Activated naive CD4-positive, alpha-beta T cell treated with anti-CD3 and anti-CD28 coated beads for 36 hours (primary cell): ENCODE results near the gene MINDY3. TPM values are rescaled to one million over a fixed set of nuclear protein-coding genes. Genes with fewer than 3 reads are reported as not detected.

Experiments used
- CTCF ChIA-PET: fragments of 350-600 bp; sonication (Branson Sonifier 250); formaldehyde crosslinking; loops from one replicate; lab custom pipeline; 2021; ENCODE audit warnings: antibody characterized with exemption; lab: Charles Lee
- DNase-seq: peaks from one replicate; pipeline ENCODE4 v3.0.0-alpha.2; 2020
- H3K27ac Mint-ChIP-seq: one replicate; pipeline ENCODE4 v1.8.0; 2021; ENCODE audit warnings: mild to moderate bottlenecking, mixed read lengths
- H3K27me3 Mint-ChIP-seq: one replicate; pipeline ENCODE4 v1.8.0; 2021; ENCODE audit warnings: low read depth, mixed read lengths
- H3K36me3 Mint-ChIP-seq: one replicate; pipeline ENCODE4 v1.8.0; 2021; ENCODE audit warnings: low read depth, mixed read lengths
- H3K4me1 Mint-ChIP-seq: one replicate; pipeline ENCODE4 v1.8.0; 2021; ENCODE audit warnings: low read depth, mixed read lengths
- H3K4me3 Mint-ChIP-seq: one replicate; pipeline ENCODE4 v1.8.0; 2021; ENCODE audit warnings: mild to moderate bottlenecking, moderate library complexity, mixed read lengths
- H3K9me3 Mint-ChIP-seq: one replicate; pipeline ENCODE4 v1.8.0; 2021; ENCODE audit warnings: mixed read lengths
- intact Hi-C: fragments of 100-400 bp; cut with micrococcal nuclease; formaldehyde crosslinking; loops from one replicate; pipeline ENCODE4 v1.15.1; 2023
- total RNA-seq, 2 experiments: library from RNA; stranded (reverse); gene quantifications; one replicate each; pipeline ENCODE4 v1.2.3, GENCODE V29; 2021

The MINDY3 gene
- total RNA-seq, 2 experiments from 2014 or later = 9.0 to 12.0 TPM

GRCh38 chr10:15821046-15821683 lies 39.1 kb downstream of the MINDY3 start:
- no peaks in the 10 kb centered on the region for H3K9me3 Mint-ChIP-seq
- H3K36me3 Mint-ChIP-seq = peaks cover 26% of the 10 kb centered on the region
- no peak overlapping the region for H3K4me3 Mint-ChIP-seq
- CTCF ChIA-PET = no interaction called here
- no peaks in the 10 kb centered on the region for H3K27me3 Mint-ChIP-seq
- no peak overlapping the region for H3K27ac Mint-ChIP-seq
- no peaks in the 10 kb centered on the region for H3K4me1 Mint-ChIP-seq
- intact Hi-C loops = no loop called here
- DNase-seq = no peak

- H3K4me3 Mint-ChIP-seq = no peak overlapping the region
- H3K27ac Mint-ChIP-seq = no peak overlapping the region
- no peak for DNase-seq
- no peaks in the 10 kb centered on the region for H3K9me3 Mint-ChIP-seq
- no peaks in the 10 kb centered on the region for H3K27me3 Mint-ChIP-seq
- CTCF ChIA-PET = no interaction called here
- H3K4me1 Mint-ChIP-seq = no peaks in the 10 kb centered on the region
- H3K36me3 Mint-ChIP-seq = peaks cover 30% of the 10 kb centered on the region
- intact Hi-C loops = no loop called here
Measured at GRCh38 chr10:15817409-15818046, 42.8 kb downstream of the MINDY3 start.

- intact Hi-C loops = no loop called here
- H3K4me1 Mint-ChIP-seq = no peaks in the 10 kb centered on the region
- CTCF ChIA-PET = interaction anchor here (0.6 to 1.2 kb wide), 3 partner anchors 9 to 80 kb away, joined by 3 to 5 read pairs (median 3); no protein-coding TSS in a partner anchor
- H3K27me3 Mint-ChIP-seq = no peaks in the 10 kb centered on the region
- no peak for DNase-seq
- no peak overlapping the region for H3K27ac Mint-ChIP-seq
- H3K4me3 Mint-ChIP-seq = no peak overlapping the region
- H3K36me3 Mint-ChIP-seq = peaks cover 29% of the 10 kb centered on the region
- H3K9me3 Mint-ChIP-seq = no peaks in the 10 kb centered on the region
Measured at GRCh38 chr10:15815242-15815885, 44.9 kb downstream of the MINDY3 start.

GRCh38 chr10:15814565-15814964 lies 45.7 kb downstream of the MINDY3 start:
- H3K27ac Mint-ChIP-seq = no peak overlapping the region
- no peaks in the 10 kb centered on the region for H3K9me3 Mint-ChIP-seq
- no peak overlapping the region for H3K4me3 Mint-ChIP-seq
- CTCF ChIA-PET = no interaction called here
- H3K4me1 Mint-ChIP-seq = no peaks in the 10 kb centered on the region
- intact Hi-C loops = no loop called here
- no peaks in the 10 kb centered on the region for H3K27me3 Mint-ChIP-seq
- peaks cover 26% of the 10 kb centered on the region for H3K36me3 Mint-ChIP-seq
- no peak for DNase-seq

- H3K4me3 Mint-ChIP-seq = no peak overlapping the region
- no peaks in the 10 kb centered on the region for H3K27me3 Mint-ChIP-seq
- peaks cover 23% of the 10 kb centered on the region for H3K36me3 Mint-ChIP-seq
- intact Hi-C loops = no loop called here
- H3K4me1 Mint-ChIP-seq = no peaks in the 10 kb centered on the region
- no peak overlapping the region for H3K27ac Mint-ChIP-seq
- H3K9me3 Mint-ChIP-seq = no peaks in the 10 kb centered on the region
- CTCF ChIA-PET = interaction anchor here (0.7 kb wide), 1 partner anchor 685 kb away, joined by 3 read pairs; no protein-coding TSS in a partner anchor
- no peak for DNase-seq
Measured at GRCh38 chr10:15813415-15813814, 46.9 kb downstream of the MINDY3 start.

- intact Hi-C loops = no loop called here
- no peak overlapping the region for H3K27ac Mint-ChIP-seq
- no peaks in the 10 kb centered on the region for H3K9me3 Mint-ChIP-seq
- no peak overlapping the region for H3K4me3 Mint-ChIP-seq
- CTCF ChIA-PET = no interaction called here
- peaks cover 34% of the 10 kb centered on the region for H3K36me3 Mint-ChIP-seq
- no peaks in the 10 kb centered on the region for H3K27me3 Mint-ChIP-seq
- no peak for DNase-seq
- H3K4me1 Mint-ChIP-seq = no peaks in the 10 kb centered on the region
Measured at GRCh38 chr10:15809450-15809849, 50.9 kb downstream of the MINDY3 start.

GRCh38 chr10:15808204-15808797 lies 52.0 kb downstream of the MINDY3 start:
- H3K27ac Mint-ChIP-seq = no peak overlapping the region
- no peak for DNase-seq
- H3K27me3 Mint-ChIP-seq = no peaks in the 10 kb centered on the region
- H3K4me1 Mint-ChIP-seq = no peaks in the 10 kb centered on the region
- CTCF ChIA-PET = no interaction called here
- intact Hi-C loops = no loop called here
- H3K4me3 Mint-ChIP-seq = no peak overlapping the region
- peaks cover 34% of the 10 kb centered on the region for H3K36me3 Mint-ChIP-seq
- H3K9me3 Mint-ChIP-seq = no peaks in the 10 kb centered on the region

- DNase-seq = no peak
- Mint-ChIP-seq H3K36me3 (peaks cover 41% of the 10 kb centered on the region), H3K27me3 (no peaks in the 10 kb centered on the region), H3K4me1 (peaks cover 9% of the 10 kb centered on the region), H3K9me3 (peaks cover 5% of the 10 kb centered on the region), H3K27ac (no peak overlapping the region), H3K4me3 (no peak overlapping the region)
- intact Hi-C loops = no loop called here
- CTCF ChIA-PET = no interaction called here
Measured at GRCh38 chr10:15805395-15806058, 54.8 kb downstream of the MINDY3 start.

- Mint-ChIP-seq H3K9me3 (peaks cover 5% of the 10 kb centered on the region), H3K4me1 (peaks cover 9% of the 10 kb centered on the region), H3K27ac (no peak overlapping the region), H3K27me3 (no peaks in the 10 kb centered on the region), H3K4me3 (no peak overlapping the region), H3K36me3 (peaks cover 46% of the 10 kb centered on the region)
- CTCF ChIA-PET = no interaction called here
- intact Hi-C loops = no loop called here
- no peak for DNase-seq
Measured at GRCh38 chr10:15804109-15804508, 56.2 kb downstream of the MINDY3 start.

GRCh38 chr10:15802375-15802949 lies 57.8 kb downstream of the MINDY3 start:
- intact Hi-C loops = no loop called here
- H3K4me3 Mint-ChIP-seq = no peak overlapping the region
- peaks cover 9% of the 10 kb centered on the region for H3K4me1 Mint-ChIP-seq
- H3K27ac Mint-ChIP-seq = no peak overlapping the region
- H3K36me3 Mint-ChIP-seq = peaks cover 40% of the 10 kb centered on the region
- CTCF ChIA-PET = interaction anchor here (1.1 kb wide), 1 partner anchor 10 kb away, joined by 3 read pairs; no protein-coding TSS in a partner anchor
- peak; percentile 44 for DNase-seq
- peaks cover 5% of the 10 kb centered on the region for H3K9me3 Mint-ChIP-seq
- H3K27me3 Mint-ChIP-seq = no peaks in the 10 kb centered on the region

GRCh38 chr10:15801641-15802040 lies 58.7 kb downstream of the MINDY3 start:
- no peak overlapping the region for H3K27ac Mint-ChIP-seq
- H3K9me3 Mint-ChIP-seq = peaks cover 5% of the 10 kb centered on the region
- CTCF ChIA-PET = interaction anchor here (1.1 kb wide), 1 partner anchor 11 kb away, joined by 3 read pairs; no protein-coding TSS in a partner anchor
- H3K27me3 Mint-ChIP-seq = no peaks in the 10 kb centered on the region
- no peak overlapping the region for H3K4me3 Mint-ChIP-seq
- peaks cover 37% of the 10 kb centered on the region for H3K36me3 Mint-ChIP-seq
- no peak for DNase-seq
- intact Hi-C loops = no loop called here
- H3K4me1 Mint-ChIP-seq = peaks cover 9% of the 10 kb centered on the region

- H3K4me3 Mint-ChIP-seq = no peak overlapping the region
- peaks cover 36% of the 10 kb centered on the region for H3K36me3 Mint-ChIP-seq
- intact Hi-C loops = no loop called here
- no peak overlapping the region for H3K27ac Mint-ChIP-seq
- peaks cover 9% of the 10 kb centered on the region for H3K4me1 Mint-ChIP-seq
- CTCF ChIA-PET = interaction anchor here (1.1 kb wide), 1 partner anchor 11 kb away, joined by 3 read pairs; no protein-coding TSS in a partner anchor
- no peak for DNase-seq
- peaks cover 5% of the 10 kb centered on the region for H3K9me3 Mint-ChIP-seq
- no peaks in the 10 kb centered on the region for H3K27me3 Mint-ChIP-seq
Measured at GRCh38 chr10:15801147-15801546, 59.2 kb downstream of the MINDY3 start.
